Mesenchymal stem cell (in vitro differentiated cells and primary cell): Measurements from ENCODE around the gene EFNA5.

ENCODE experiments used
- DNase-seq: peaks from one replicate; pipeline ENCODE4 v3.0.0-alpha.2; 2013
- H2AFZ ChIP-seq: one replicate; pipeline ENCODE4 v1.6.1; 2013; ENCODE audit warnings: low read depth, mild to moderate bottlenecking, control low read depth, inconsistent platforms, low read length, moderate library complexity
- H2AK5ac ChIP-seq: 2 replicates; pipeline ENCODE4 v1.6.1; 2013; ENCODE audit warnings: low read length, moderate library complexity, mild to moderate bottlenecking, inconsistent platforms; ENCODE audit not compliant: severe bottlenecking
- H2BK120ac ChIP-seq: one replicate; pipeline ENCODE4 v1.6.1; 2013; ENCODE audit warnings: low read depth, mild to moderate bottlenecking, inconsistent platforms, low read length, moderate library complexity
- H2BK12ac ChIP-seq, 2 experiments: one replicate each; pipeline ENCODE4 v1.6.1; 2013; ENCODE audit warnings: inconsistent platforms in 2 of 2, low read length in 2 of 2, mild to moderate bottlenecking in 2 of 2, moderate library complexity in 2 of 2, control low read depth in 1 of 2
- H2BK15ac ChIP-seq: one replicate; pipeline ENCODE4 v1.6.1; 2013; ENCODE audit warnings: mild to moderate bottlenecking, low read depth, inconsistent platforms; ENCODE audit not compliant: poor library complexity, severe bottlenecking
- H2BK5ac ChIP-seq: 2 replicates; pipeline ENCODE4 v1.6.1; 2013; ENCODE audit warnings: low read depth, mild to moderate bottlenecking, low read length, control low read depth, inconsistent platforms; ENCODE audit not compliant: poor library complexity, severe bottlenecking
- H3K14ac ChIP-seq, 2 experiments: one replicate each; pipeline ENCODE4 v1.6.1; 2013; ENCODE audit warnings: inconsistent platforms in 2 of 2, low read length in 2 of 2, control low read depth in 1 of 2, mild to moderate bottlenecking in 1 of 2, moderate library complexity in 1 of 2
- H3K18ac ChIP-seq, 2 experiments: one replicate each; pipeline ENCODE4 v1.6.1; 2013; ENCODE audit warnings: inconsistent platforms in 2 of 2, low read length in 2 of 2, control low read depth in 1 of 2, low read depth in 1 of 2, mild to moderate bottlenecking in 1 of 2
- H3K23ac ChIP-seq, 2 experiments: one replicate each; pipeline ENCODE4 v1.6.1; 2013; ENCODE audit warnings: inconsistent platforms in 2 of 2, low read length in 2 of 2, mild to moderate bottlenecking in 2 of 2, moderate library complexity in 2 of 2, control low read depth in 1 of 2
- H3K27ac ChIP-seq: 2 replicates; pipeline ENCODE4 v1.5.1; 2013; ENCODE audit warnings: mild to moderate bottlenecking, moderate library complexity, low read length, control low read depth, inconsistent platforms; ENCODE audit not compliant: poor library complexity, severe bottlenecking
- H3K27me3 ChIP-seq, 2 experiments: 2 replicates each; pipeline versions ENCODE4 v1.6.1 to v1.7.0; 2013; ENCODE audit warnings: low read length in 2 of 2, mild to moderate bottlenecking in 2 of 2, moderate library complexity in 2 of 2, control low read depth in 1 of 2, inconsistent platforms in 1 of 2; ENCODE audit not compliant: control insufficient read depth in 1 of 2, insufficient read depth in 1 of 2
- H3K36me3 ChIP-seq, 2 experiments: 2 replicates each; pipeline versions ENCODE4 v1.6.1 to v1.7.0; 2013; ENCODE audit warnings: low read length in 2 of 2, control low read depth in 1 of 2, inconsistent platforms in 1 of 2, low read depth in 1 of 2, mild to moderate bottlenecking in 1 of 2; ENCODE audit not compliant: insufficient read depth in 2 of 2, control insufficient read depth in 1 of 2
- H3K4ac ChIP-seq, 2 experiments: one replicate each; pipeline ENCODE4 v1.6.1; 2013; ENCODE audit warnings: inconsistent platforms in 2 of 2, low read length in 2 of 2, mild to moderate bottlenecking in 2 of 2, moderate library complexity in 2 of 2, control low read depth in 1 of 2, low read depth in 1 of 2
- H3K4me1 ChIP-seq: 2 replicates; pipeline ENCODE4 v1.6.1; 2013; ENCODE audit warnings: low read depth, low read length, control low read depth; ENCODE audit not compliant: control insufficient read depth, insufficient read depth
- H3K4me2 ChIP-seq: 2 replicates; pipeline ENCODE4 v1.6.1; 2013; ENCODE audit warnings: low read length, mild to moderate bottlenecking, inconsistent platforms; ENCODE audit not compliant: poor library complexity, severe bottlenecking
- H3K4me3 ChIP-seq, 2 experiments: 2 replicates each; pipeline versions ENCODE4 v1.5.1 to v1.7.0; 2013; ENCODE audit warnings: low read length in 2 of 2, mild to moderate bottlenecking in 2 of 2, control low read depth in 1 of 2, low read depth in 1 of 2; ENCODE audit not compliant: insufficient read depth in 1 of 2
- H3K79me1 ChIP-seq: replicated peaks from 2 replicates; pipeline ENCODE4 v1.6.1; 2013; ENCODE audit warnings: mild to moderate bottlenecking, control low read depth, low read length, inconsistent platforms; ENCODE audit not compliant: poor library complexity, severe bottlenecking
- H3K9ac ChIP-seq: 2 replicates; pipeline ENCODE4 v1.7.0; 2013; ENCODE audit warnings: mild to moderate bottlenecking, low read length, moderate library complexity
- H3K9me3 ChIP-seq: 2 replicates; pipeline ENCODE4 v1.7.0; 2013; ENCODE audit warnings: mild to moderate bottlenecking, low read length; ENCODE audit not compliant: control insufficient read depth
- H4K8ac ChIP-seq: one replicate; pipeline ENCODE4 v1.6.1; 2013; ENCODE audit warnings: inconsistent platforms, mild to moderate bottlenecking, low read length, moderate library complexity
- H4K91ac ChIP-seq: one replicate; pipeline ENCODE4 v1.6.1; 2013; ENCODE audit warnings: mild to moderate bottlenecking, low read length, inconsistent platforms
- WGBS: methylation state at CpG from one replicate; pipeline ENCODE4 v1.1.7; 2013; ENCODE audit warnings: mixed read lengths; 5-methylcytosine and 5-hydroxymethylcytosine counted together

EFNA5 gene

DNA sequence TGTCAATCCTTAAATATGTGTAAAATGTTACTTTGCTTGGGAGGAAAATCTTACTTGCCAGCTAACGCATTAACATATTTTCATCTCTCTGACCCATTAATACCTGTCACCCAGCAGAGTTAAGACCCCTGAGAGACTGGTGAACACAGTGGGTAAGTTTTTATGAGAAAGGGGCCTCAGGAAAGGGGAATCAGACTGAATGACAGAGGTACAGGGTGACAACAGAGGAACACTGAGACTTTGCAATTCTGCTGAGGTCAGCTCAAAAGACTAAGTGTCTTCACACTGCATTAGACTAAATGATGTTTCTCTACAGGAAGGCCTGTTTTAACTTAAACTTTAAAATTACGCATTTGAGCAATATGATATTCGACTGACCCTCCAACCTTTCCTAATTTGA, 223.8 kb downstream of the EFNA5 start:
- Histone ChIP-seq H2BK120ac (no peak overlapping the region), H3K9me3 (no peaks in the 10 kb centered on the region), H2BK15ac (no peak overlapping the region), H3K79me1 (peaks cover 14% of the 10 kb centered on the region), H3K18ac (no peak overlapping the region), H2BK5ac (no peak overlapping the region), H3K9ac (no peak overlapping the region), H3K4me1 (no peaks in the 10 kb centered on the region), H3K4me2 (no peak overlapping the region), H4K8ac (no peak overlapping the region), H3K14ac (no peak overlapping the region), H3K4me3 (no peak overlapping the region), H3K36me3 (no peaks in the 10 kb centered on the region), H2AK5ac (no peak overlapping the region), H3K27me3 (no peaks in the 10 kb centered on the region), H4K91ac (no peak overlapping the region), H2BK12ac (no peak overlapping the region), H3K23ac (no peak overlapping the region), H2AFZ (no peak overlapping the region), H3K4ac (no peak overlapping the region), H3K27ac (no peak overlapping the region)
- 77% methylated on average over 2 of the region's 3 CpGs for WGBS
- no peak for DNase-seq

- no peak overlapping the region for H3K4me2 ChIP-seq
- no peak overlapping the region for H3K14ac ChIP-seq
- no peak overlapping the region for H4K8ac ChIP-seq
- H2BK15ac ChIP-seq = no peak overlapping the region
- H2AK5ac ChIP-seq = no peak overlapping the region
- H3K27ac ChIP-seq = no peak overlapping the region
- no peak overlapping the region for H3K4me3 ChIP-seq
- no peak for DNase-seq
- H4K91ac ChIP-seq = no peak overlapping the region
- no peaks in the 10 kb centered on the region for H3K4me1 ChIP-seq
- H2BK12ac ChIP-seq = no peak overlapping the region
- H2AFZ ChIP-seq = no peak overlapping the region
- H3K9ac ChIP-seq = no peak overlapping the region
- WGBS = 95% methylated on average over 3 of the region's 3 CpGs
- H3K36me3 ChIP-seq = no peaks in the 10 kb centered on the region
- peaks cover 2% of the 10 kb centered on the region for H3K9me3 ChIP-seq
- H2BK120ac ChIP-seq = no peak overlapping the region
- H3K4ac ChIP-seq = no peak overlapping the region
- peaks cover 13% of the 10 kb centered on the region for H3K79me1 ChIP-seq
- no peak overlapping the region for H3K18ac ChIP-seq
- H2BK5ac ChIP-seq = no peak overlapping the region
- no peak overlapping the region for H3K23ac ChIP-seq
- H3K27me3 ChIP-seq = no peaks in the 10 kb centered on the region
Measured at GRCh38 chr5:107444300-107444699, 226.4 kb downstream of the EFNA5 start.

DNA sequence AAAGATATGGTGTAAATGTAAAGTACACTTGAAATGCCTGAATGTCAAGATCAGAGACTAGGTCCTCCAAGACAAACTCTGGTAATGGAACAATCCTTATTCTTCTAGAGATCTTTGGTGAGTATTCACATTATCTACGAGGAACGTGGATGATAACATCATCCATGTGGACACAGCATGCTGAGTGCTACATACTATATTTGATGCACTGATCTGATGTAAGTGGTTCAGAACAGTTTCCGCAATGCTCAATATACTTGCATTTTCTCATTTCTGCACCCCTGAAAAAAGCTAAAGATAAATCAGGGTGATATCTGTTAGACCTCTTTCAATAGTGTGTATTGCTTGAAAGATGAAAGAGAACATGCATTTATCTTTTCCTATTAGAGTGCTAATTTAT, 226.8 kb downstream of the EFNA5 start:
- DNase-seq = no peak
- Histone ChIP-seq H4K8ac (no peak overlapping the region), H2AFZ (no peak overlapping the region), H3K4ac (no peak overlapping the region), H3K27me3 (no peaks in the 10 kb centered on the region), H4K91ac (no peak overlapping the region), H3K79me1 (peaks cover 16% of the 10 kb centered on the region), H3K14ac (no peak overlapping the region), H3K23ac (no peak overlapping the region), H2BK5ac (no peak overlapping the region), H2AK5ac (no peak overlapping the region), H2BK120ac (no peak overlapping the region), H3K36me3 (no peaks in the 10 kb centered on the region), H2BK15ac (no peak overlapping the region), H3K9me3 (peaks cover 6% of the 10 kb centered on the region), H3K4me2 (no peak overlapping the region), H3K18ac (no peak overlapping the region), H3K9ac (no peak overlapping the region), H3K4me3 (no peak overlapping the region), H3K4me1 (no peaks in the 10 kb centered on the region), H2BK12ac (no peak overlapping the region), H3K27ac (no peak overlapping the region)
- WGBS = no CpG with 5 or more reads among the region's 3 CpGs

DNA sequence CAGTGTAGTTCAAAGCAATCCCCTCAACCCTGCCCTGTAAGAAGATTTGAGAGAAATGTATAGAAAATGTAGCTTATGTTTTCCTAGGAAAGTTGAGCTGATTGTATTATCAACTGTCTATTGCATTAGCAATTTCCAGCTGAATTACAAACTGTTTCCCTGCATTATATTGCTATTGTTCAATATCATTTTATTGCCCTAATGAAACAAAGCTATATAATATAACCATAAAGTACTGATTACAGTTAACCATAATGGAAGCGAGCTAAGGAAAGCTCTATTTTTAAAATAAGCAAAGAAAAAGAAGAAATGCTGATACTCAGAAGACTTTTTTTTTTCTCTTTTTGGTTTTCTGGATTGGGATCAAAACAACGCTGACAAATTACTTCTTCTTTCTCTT, 228.3 kb downstream of the EFNA5 start:
- Histone ChIP-seq H3K9me3 (peaks cover 9% of the 10 kb centered on the region), H2BK5ac (no peak overlapping the region), H3K27ac (no peak overlapping the region)

More for the DNA sequence above, 228.3 kb downstream of the EFNA5 start:
- Histone ChIP-seq H3K4me3 (no peak overlapping the region), H3K27me3 (no peaks in the 10 kb centered on the region), H2BK12ac (no peak overlapping the region), H3K36me3 (peaks cover 0 to 5% of the 10 kb centered on the region in 2 experiments), H3K9ac (no peak overlapping the region), H2BK120ac (no peak overlapping the region), H3K4ac (no peak overlapping the region), H3K23ac (no peak overlapping the region), H2BK15ac (no peak overlapping the region), H3K4me2 (no peak overlapping the region), H3K18ac (no peak overlapping the region), H4K91ac (no peak overlapping the region), H3K14ac (no peak overlapping the region), H3K4me1 (no peaks in the 10 kb centered on the region), H3K79me1 (peaks cover 22% of the 10 kb centered on the region), H2AK5ac (no peak overlapping the region), H2AFZ (no peak overlapping the region), H4K8ac (no peak overlapping the region)
- no peak for DNase-seq
- WGBS = no CpG with 5 or more reads among the region's 2 CpGs
